Stimulated activated CD4-positive, alpha-beta T cell treated with anti-CD3 and anti-CD28 coated beads, TNF-alpha, amount 100 ng/mL, for 48 hours (primary cell): ENCODE results near the gene NKG7.
A peak's percentile ranks its signal among the peaks of the same experiment; 100 is the strongest.

Experiments used
- DNase-seq, 3 donors: peaks; one replicate each; pipeline ENCODE4 v3.0.0-alpha.2; 2020; ENCODE audit warnings: low read depth in 3 of 3

NKG7 gene

DNA sequence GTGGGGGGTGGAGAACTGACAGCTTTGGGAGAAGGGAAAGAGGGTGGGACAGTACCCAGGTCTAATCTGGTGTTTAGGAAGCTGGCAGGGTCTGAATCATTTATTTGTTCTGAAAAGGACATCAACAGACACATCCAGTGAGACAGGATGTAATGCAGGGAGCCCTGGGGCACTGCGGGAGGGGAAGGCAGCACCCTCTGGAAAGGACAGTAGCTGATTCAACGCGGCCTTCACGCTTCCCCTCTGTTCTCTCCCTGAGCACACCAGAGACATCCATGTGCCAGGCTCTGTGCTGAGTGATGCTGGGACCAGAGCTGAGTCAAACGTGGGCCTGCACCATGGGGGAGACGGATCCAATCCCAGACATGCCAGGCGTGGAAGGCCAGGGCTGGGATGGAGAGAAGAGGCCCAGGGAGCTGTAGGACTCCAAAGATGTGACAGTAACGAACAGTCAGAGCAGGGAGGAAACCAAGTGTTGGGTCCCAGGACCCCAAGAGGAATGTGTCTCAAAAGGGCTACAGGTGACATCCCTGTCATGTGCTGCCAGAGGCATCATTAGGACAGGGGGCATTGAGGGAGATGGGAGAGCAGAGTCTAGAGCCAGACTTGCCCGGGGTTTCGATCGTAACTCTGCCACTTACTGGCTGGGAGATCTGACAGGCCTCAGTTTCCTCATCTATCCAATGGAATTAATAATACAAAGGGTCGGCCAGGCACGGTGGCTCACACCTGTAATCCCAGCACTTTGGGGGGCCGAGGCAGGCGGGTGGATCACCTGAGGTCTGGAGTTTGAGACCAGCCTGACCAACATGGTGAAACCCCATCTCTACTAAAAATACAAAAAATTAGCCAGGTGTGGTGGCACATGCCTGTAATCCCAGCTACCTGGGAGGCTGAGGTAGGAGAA, 8.0 kb downstream of the NKG7 start:
- no peak for DNase-seq

- no peak for DNase-seq
Observed at GRCh38 chr19:51361239-51361638, 11.2 kb downstream of the NKG7 start.

DNA sequence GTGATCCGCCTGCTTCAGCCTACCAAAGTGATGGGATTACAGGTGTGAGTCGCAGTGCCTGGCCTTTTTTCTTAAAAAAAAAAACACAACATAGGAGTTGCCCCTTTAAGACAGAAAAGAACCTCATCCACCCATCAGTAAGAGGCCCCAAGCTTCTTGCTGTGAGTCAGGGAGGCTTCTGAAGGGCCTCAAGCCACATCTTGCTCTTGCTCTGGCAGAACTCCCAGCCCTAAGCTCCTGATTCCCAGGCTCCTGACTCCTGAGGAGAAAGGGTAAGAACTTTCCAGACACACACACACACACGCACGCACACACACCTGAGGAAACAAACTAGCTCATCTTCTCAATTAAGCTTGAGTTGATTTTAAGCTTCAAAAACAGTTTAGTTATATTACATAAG, 13.2 kb downstream of the NKG7 start:
- no peak for DNase-seq

DNA sequence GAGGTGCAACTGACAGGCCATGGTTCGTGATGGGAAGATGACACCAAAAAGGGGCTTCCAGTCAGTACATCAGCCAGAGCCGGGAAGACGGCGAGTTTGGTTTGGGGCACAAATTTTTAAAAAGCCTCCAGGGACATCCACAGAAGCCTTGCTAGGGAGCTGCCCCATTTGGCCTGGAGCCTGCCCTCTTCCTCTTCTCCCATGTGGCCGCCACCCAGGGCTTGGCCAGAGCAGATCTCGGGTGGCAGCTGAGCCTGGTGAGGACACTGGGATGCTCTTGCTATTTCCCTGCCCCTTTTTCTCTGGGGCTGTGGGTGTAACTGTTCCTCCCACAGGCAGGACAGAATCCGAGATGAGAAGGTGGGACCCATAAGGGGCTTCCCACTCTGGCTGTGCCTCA, 14.5 kb downstream of the NKG7 start:
- DNase-seq = no peak

DNA sequence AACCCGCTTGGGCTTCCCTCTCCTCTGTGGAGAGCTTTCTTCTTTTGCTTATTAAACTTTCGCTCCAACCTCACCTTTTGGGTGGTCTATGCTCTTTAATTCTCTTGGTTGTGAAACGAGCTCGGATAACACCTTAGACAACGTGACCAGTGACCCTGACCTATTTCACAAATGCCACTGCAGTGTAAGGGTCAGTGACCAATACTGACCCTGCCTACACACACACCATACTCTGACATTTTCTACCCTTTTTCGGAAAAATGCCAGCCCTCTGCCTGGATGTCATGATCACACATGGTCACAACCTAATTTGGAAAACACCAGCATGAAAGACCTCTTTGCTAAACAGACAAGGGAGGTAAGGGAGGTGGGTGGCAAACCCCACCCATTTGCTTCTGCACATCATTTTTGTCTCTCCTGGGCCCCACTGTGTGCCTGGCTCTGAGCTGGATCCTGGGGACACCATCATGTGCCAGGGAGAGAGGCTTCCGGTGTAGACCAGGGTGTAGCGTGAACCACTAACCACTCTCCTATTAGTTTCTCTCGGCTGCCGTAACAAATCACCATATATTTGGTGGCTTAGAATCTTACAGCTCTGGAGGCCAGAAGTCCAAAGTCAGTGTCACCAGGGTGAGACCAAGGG, 16.2 kb downstream of the NKG7 start:
- no peak for DNase-seq

DNA sequence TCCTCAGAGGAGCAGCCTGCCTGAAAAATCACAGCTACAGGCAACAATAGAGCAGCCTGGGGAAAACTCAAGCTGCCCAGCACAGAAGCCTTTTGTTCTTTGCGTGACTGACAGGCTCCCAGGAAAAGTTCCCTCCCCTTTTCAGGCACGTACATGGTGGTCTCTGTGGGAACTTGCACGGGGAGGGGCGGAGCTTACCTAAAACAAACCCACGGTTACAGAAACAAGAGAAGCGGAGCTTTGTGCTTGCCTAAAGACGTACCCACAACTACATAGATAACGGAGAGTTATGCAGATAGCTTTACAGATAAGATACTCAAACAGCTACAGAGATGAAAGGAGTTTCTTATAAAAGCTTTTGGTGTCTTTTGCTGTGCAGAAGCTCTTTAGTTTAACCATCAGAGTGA, 17.7 kb downstream of the NKG7 start:
- DNase-seq = no peak

- no peak for DNase-seq
Observed at GRCh38 chr19:51354103-51354741, 18.2 kb downstream of the NKG7 start.

DNA sequence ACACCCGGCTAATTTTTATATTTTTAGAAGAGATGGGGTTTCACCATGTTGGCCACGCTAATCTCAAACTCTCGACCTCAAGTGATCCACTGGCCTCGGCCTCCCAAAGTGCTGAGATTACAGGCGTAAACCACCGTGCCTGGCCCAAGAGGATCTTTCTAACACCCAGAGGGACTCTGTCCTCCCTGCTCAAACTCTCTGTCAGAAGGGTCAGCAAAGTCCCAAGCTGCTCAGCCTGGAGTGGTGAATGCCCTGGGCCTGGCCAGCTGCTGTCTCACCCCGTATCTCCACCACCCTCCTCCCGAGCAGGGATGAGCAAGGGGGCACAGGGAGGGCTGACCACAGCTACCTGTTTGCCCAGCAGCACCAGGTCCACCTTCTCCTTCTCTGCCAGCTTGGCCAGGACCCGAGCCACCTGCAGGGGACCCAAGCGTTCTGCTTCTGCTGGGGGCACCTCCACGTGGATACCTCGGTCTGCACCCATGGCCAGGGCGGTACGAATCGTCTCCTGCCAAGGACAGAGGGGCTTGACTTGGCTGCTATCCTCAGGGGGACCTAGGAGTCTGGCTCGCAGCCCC, 19.6 kb downstream of the NKG7 start:
- DNase-seq = no peak

- no peak for DNase-seq
Observed at GRCh38 chr19:51351266-51351990, 21.0 kb downstream of the NKG7 start.

GRCh38 chr19:51347209-51347928, 25.1 kb downstream of the NKG7 start:
- no peak for DNase-seq

DNA sequence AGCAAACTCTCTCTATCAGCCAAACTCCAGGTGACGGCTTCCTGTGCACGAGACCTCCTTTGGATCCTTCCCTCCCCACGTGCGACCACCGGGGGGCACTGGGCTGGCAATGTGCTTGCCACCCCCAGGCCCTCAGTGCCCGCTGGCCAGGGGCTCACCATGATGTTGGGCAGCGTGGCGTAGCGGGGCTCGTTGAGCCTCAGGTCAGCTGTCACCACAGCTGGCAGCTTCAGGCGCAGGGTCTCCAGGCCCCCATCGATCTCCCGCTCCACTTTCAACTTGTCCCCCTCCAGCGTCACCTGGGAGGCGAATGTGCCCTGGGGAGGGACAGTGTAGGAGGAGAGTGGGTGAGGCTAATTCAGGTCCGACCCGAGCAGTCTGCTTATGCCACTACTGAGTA, 25.7 kb downstream of the NKG7 start:
- no peak for DNase-seq

GRCh38 chr19:51345076-51345620, 27.3 kb downstream of the NKG7 start:
- DNase-seq = no peak

- DNase-seq = no peak
Observed at GRCh38 chr19:51342631-51343569, 29.6 kb downstream of the NKG7 start.

DNA sequence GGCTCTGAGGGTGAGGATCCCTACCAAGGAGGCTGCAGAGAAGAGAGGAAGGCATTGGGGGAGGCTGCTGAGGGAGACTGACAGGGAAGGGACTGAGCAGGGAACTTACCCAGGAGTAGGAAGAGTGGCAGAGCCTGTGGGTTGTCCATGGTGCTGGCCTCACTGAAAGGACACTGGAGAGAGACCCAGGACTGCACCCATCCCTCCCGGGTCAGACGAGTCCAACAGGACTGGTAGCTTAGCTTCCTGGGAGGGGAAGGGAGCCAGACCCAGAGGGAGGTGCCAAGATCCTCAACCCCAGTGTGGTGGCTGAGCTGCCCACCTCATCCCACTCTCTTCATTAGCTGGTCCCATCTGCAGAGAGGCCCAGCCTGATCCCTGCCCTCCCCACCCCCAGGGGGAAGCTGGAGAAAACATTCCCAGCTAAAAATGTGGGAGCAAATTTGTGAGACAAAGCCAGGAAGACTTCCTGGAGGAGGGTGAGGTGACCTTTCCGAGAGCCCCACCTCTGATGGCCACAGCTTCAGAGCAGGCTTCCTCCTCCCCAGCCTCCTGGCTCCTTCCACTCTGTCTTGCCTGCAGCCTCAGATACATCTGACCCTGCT, 30.4 kb downstream of the NKG7 start, which contains the start of gene VSIG10L:
TSS of gene VSIG10L (minus strand) at position 164 of the 605 bp plus-strand sequence. CDS start at position 149, 15 bp downstream.
- no peak for DNase-seq

GRCh38 chr19:51341066-51341465, 31.4 kb downstream of the NKG7 start:
- no peak for DNase-seq

DNA sequence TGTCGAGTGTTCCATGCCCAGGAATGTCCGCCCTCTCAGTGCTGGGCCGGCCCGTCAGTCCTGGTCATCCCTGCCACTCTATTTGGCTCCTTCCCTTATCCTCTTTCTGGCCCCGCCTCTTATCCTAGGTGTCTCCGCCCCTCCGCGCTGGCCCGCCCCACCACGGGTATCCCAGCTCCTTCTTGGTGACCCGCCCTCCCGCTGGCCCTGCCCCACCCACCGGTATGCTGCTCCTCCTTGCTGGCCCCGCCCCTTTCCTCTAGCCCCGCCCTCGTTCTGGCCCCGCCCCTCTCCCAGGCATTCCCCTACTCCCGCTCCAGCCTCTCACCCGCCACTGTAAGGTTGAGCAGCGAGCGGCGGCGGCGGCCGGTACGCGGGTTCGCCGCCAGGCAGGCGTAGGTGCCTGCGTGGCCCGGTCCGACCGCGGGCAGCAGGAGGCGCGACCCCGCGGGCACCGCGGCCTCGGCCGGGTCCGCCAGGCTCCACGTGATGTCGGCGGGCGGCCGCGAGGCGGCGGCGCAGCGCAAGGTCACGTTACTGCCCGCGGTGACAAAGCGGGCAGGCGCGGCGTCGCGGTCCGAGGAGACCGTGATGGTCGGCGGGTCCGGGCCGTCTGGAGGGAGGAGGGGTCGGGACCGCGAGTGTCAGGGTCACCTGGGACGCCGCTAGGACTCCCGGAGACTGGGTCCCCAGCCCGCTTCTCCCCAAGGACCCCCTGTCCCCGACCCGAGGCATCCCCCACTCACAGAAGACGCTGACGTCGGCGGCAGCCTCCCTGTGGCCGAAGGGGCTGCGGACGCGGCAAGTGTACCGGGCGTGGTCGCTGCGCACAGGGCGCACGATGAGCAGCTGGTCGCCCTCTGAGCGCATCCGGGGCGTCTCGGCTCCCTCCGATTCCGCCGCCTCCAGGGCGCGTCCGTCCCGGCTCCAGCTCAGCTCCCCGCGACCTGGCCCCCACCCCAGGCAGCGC, 32.5 kb downstream of the NKG7 start:
- DNase-seq = peak; percentile 95 to 97 (median 97)

- DNase-seq = peak in 2 of 3 donors; percentile 11 to 42
Observed at GRCh38 chr19:51339313-51339686, 33.2 kb downstream of the NKG7 start.
